HG03342 (cell line): ENCODE measurements around the gene ING2.
"Not testable (repeated sequence)": the region's sequence is repeated elsewhere in the genome, so short reads cannot be mapped to it uniquely, and the experiment has no call there.

Experiments used
- ATAC-seq: cut with Tn5 transposase; IDR thresholded peaks from one replicate; pipeline ENCODE4 v1.9.1; 2021; ENCODE audit warnings: mild to moderate bottlenecking, moderate library complexity; ENCODE audit not compliant: unreplicated experiment

Gene ING2

GRCh38 chr4:183504930-183505610, at the start of gene ING2:
Gene ING2 (plus strand): TSS chr4:183505058. CDS start chr4:183505196, 138 bp downstream.
- peak; percentile 42 for ATAC-seq

- no peak for ATAC-seq
These were observed 49.2 kb upstream of the ING2 start for GRCh38 chr4:183455431-183456195.

GRCh38 chr4:183458005-183458404, 46.9 kb upstream of the ING2 start:
- no peak for ATAC-seq

GRCh38 chr4:183463903-183464619, 40.8 kb upstream of the ING2 start:
- ATAC-seq: not testable (repeated sequence)

- not testable (repeated sequence) for ATAC-seq
These were observed 39.0 kb upstream of the ING2 start for GRCh38 chr4:183465879-183466278.

- no peak for ATAC-seq
These were observed 37.6 kb upstream of the ING2 start for GRCh38 chr4:183467246-183467645.

- no peak for ATAC-seq
These were observed 36.4 kb upstream of the ING2 start for GRCh38 chr4:183468210-183469095.

GRCh38 chr4:183469285-183469684, 35.6 kb upstream of the ING2 start:
- ATAC-seq: no peak

GRCh38 chr4:183469936-183470335, 34.9 kb upstream of the ING2 start:
- ATAC-seq: no peak

- no peak for ATAC-seq
These were observed 34.0 kb upstream of the ING2 start for GRCh38 chr4:183470821-183471220.

GRCh38 chr4:183471946-183472708, 32.7 kb upstream of the ING2 start:
- peak; percentile 84 for ATAC-seq

GRCh38 chr4:183478123-183478522, 26.7 kb upstream of the ING2 start:
- no peak for ATAC-seq

GRCh38 chr4:183478926-183479325, 25.9 kb upstream of the ING2 start:
- ATAC-seq: no peak

- not testable (repeated sequence) for ATAC-seq
These were observed 22.3 kb upstream of the ING2 start for GRCh38 chr4:183482515-183483095.

- ATAC-seq: no peak
These were observed 20.9 kb upstream of the ING2 start for GRCh38 chr4:183483997-183484396.

- ATAC-seq: no peak
These were observed 19.3 kb upstream of the ING2 start for GRCh38 chr4:183485411-183486160.

- ATAC-seq: no peak
These were observed 12.1 kb upstream of the ING2 start for GRCh38 chr4:183492791-183493222.

- ATAC-seq: no peak
These were observed 11.6 kb upstream of the ING2 start for GRCh38 chr4:183493246-183493645.

- no peak for ATAC-seq
These were observed 9.7 kb upstream of the ING2 start for GRCh38 chr4:183495184-183495583.
